HUES48 (cell line): ENCODE results near the gene HERC6.
A peak's percentile ranks its signal among the peaks of the same experiment; 100 is the strongest.
"Not testable (repeated sequence)": the region's sequence is repeated elsewhere in the genome, so short reads cannot be mapped to it uniquely, and the experiment has no call there.

Experiments
- H3K27ac ChIP-seq: one replicate; pipeline ENCODE4 v1.7.0; 2013; ENCODE audit warnings: low read depth, low read length, inconsistent platforms
- H3K27me3 ChIP-seq: 2 replicates; pipeline ENCODE4 v1.6.1; 2013; ENCODE audit warnings: mild to moderate bottlenecking, low read length; ENCODE audit not compliant: control insufficient read depth, insufficient read depth
- H3K36me3 ChIP-seq: 2 replicates; pipeline ENCODE4 v1.6.1; 2013; ENCODE audit warnings: low read length; ENCODE audit not compliant: control insufficient read depth, insufficient read depth
- H3K4me1 ChIP-seq: 2 replicates; pipeline ENCODE4 v1.6.1; 2013; ENCODE audit warnings: mild to moderate bottlenecking, low read length; ENCODE audit not compliant: control insufficient read depth, insufficient read depth
- H3K4me3 ChIP-seq: 2 replicates; pipeline ENCODE4 v1.5.1; 2013; ENCODE audit warnings: mild to moderate bottlenecking, low read depth, low read length
- H3K9ac ChIP-seq: 2 replicates; pipeline ENCODE4 v1.6.1; 2013; ENCODE audit warnings: mild to moderate bottlenecking, low read depth, low read length, moderate library complexity
- H3K9me3 ChIP-seq: 2 replicates; pipeline ENCODE4 v1.6.1; 2013; ENCODE audit warnings: low read length; ENCODE audit not compliant: control insufficient read depth, insufficient read depth

Gene HERC6

DNA sequence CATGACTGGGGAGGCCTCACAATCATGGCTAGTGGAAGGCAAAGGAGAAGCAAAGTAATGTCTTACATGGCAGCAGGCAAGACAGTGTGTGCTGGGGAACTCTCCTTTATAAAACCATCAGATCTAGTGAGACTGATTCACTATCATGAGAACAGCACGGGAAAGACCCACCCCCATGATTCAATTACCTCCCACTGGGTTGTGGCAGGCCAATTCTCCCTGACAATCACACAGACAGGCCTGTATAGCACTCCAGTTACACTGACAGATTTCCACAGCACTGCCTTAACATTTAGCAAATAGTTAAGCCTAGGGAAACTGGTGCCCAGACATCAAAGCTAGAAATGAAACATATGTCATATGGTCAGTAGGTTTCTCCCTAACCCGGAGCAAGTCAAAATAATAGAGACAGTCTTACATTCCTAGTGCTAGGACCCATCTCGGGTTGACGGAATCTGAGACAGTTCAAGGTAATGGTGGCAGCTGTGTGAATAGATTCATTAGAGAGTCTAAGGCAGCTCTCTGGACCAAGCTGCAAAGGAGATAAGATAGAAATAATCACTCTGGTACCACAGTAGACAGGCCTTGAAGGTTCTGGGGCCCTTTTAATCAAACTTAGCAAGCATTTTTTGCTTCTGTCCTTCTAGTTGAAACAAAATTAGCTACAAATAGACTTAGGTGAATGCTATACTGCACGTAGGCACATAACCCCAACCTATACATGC, 68.9 kb downstream of the HERC6 start:
- Histone ChIP-seq H3K27me3 (no peaks in the 10 kb centered on the region), H3K4me1 (peaks cover 17% of the 10 kb centered on the region), H3K27ac (no peak overlapping the region), H3K9me3 (peaks cover 5% of the 10 kb centered on the region; the same call in 1 of the 2 replicates), H3K9ac (no peak overlapping the region), H3K36me3 (peaks cover 3% of the 10 kb centered on the region; the same call in 1 of the 2 replicates), H3K4me3 (no peak overlapping the region)

DNA sequence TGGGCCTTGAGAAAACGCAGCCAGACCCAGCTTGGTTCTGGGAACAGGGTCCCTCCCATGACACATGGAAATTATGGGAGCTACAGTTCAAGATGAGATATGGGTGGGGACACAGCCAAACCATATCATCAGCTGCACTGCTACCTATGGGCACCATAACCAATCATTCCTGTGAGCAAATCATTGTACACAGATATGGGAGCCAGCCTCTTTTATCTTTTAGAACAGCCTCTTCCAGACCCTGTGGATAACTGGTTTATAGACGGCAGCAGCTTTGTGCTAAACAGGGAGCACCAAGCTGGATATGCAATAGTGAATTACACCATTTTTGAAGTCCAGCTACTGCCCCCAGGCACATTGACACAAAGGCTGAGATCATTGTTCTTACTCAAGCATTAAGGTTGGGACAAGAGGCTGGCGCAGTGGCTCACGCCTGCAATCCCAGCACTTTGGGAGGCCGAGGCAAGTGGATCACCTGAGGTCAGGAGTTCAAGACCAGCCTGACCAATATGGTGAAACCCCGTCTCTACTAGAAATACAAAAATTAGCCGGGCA, 69.6 kb downstream of the HERC6 start:
- not testable (repeated sequence) for H3K27me3 ChIP-seq, H3K36me3 ChIP-seq, H3K9ac ChIP-seq, H3K9me3 ChIP-seq, H3K4me3 ChIP-seq, H3K27ac ChIP-seq
- H3K4me1 ChIP-seq, result peaks cover 15% of the 10 kb centered on the region

DNA sequence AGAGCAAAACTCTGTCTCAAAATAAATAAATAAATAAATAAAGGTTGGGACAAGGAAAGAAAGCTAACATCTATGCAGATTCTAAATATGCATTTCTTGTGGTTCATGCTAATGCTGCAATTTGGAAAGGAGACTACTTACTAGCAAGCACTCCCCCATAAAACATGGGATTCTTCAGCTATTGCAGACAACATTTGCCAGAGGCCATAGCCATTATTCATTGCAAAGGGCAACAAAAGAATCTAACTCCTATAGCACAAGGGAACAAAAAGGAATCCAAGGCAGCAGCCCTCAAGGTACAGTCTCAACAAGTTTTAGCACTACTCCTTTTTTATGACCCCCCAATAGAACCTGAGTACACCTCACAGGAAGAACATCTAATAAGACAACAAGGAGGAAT, 70.2 kb downstream of the HERC6 start:
- H3K9ac ChIP-seq, result no peak overlapping the region
- H3K36me3 ChIP-seq, result no peaks in the 10 kb centered on the region
- H3K4me3 ChIP-seq, result no peak overlapping the region
- H3K27me3 ChIP-seq, result no peaks in the 10 kb centered on the region
- H3K27ac ChIP-seq, result no peak overlapping the region
- H3K4me1 ChIP-seq, result peaks cover 9% of the 10 kb centered on the region
- 0 out of 2 replicates have a peak, but pooled peaks cover 4% of the 10 kb centered on the region for H3K9me3 ChIP-seq

DNA sequence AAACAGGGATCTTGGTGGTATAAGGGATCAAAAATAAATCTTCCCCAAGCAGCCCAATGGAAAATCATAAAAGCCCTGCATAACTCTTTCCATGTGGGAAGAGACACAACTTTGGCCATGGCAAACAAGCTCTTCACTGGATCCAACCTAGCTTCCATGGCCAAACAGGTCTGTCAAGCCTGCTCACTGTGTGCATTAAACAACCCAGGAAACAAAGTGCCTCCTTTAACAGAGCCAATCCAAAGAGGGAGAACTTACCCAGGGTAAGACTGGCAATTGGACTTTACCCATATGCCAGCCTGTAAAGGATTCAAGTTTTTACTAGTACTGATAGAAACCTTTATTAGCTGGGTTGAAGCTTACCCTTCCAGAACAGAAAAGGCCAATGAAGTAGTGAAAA, 70.6 kb downstream of the HERC6 start:
- Histone ChIP-seq H3K4me1 (peaks cover 7% of the 10 kb centered on the region), H3K9ac (no peak overlapping the region), H3K27ac (no peak overlapping the region), H3K27me3 (no peaks in the 10 kb centered on the region), H3K4me3 (no peak overlapping the region), H3K36me3 (no peaks in the 10 kb centered on the region), H3K9me3 (0 out of 2 replicates have a peak, but pooled peaks cover 4% of the 10 kb centered on the region)

DNA sequence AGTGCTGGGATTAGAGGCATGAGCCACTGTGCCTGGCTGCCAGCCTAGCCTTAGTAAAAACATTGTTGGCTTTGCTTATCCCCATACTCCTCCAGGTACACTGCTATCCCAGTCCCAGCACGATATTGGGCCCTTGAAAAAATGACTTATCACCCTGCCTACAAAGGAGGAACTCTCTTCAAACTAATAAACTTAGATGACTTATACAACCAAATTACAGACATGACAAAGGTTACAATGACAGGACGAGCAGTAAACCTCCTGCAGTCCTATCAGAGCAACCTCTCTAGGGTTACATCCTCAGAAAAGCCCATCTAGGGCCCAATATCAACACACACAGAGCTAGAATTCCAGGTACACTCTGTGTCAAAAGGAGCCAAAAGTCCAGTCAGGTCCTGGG, 72.6 kb downstream of the HERC6 start:
- Histone ChIP-seq H3K27ac (no peak overlapping the region), H3K4me1 (peaks cover 7% of the 10 kb centered on the region), H3K4me3 (no peak overlapping the region), H3K36me3 (no peaks in the 10 kb centered on the region), H3K27me3 (no peaks in the 10 kb centered on the region), H3K9me3 (0 out of 2 replicates have a peak, but pooled peaks cover 4% of the 10 kb centered on the region), H3K9ac (no peak overlapping the region)

DNA sequence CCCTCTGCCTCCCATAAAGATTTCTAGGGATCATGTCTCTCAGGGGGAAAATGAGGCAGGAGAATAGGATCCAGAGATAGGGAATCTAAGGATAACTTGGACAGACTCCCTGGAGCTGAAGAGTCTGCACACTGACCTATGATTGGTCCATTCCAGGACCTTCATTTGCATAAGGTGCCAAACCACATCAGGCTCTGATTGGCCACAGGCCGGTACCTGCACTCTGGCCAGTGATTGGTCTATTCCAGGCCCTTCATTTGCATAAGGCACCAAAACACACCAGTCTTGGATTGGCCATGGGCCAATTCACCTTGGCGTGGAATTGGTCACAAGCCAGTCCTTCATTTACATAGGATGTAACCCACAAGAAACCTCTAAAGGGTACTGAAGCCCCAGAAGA, 74.3 kb downstream of the HERC6 start:
- Histone ChIP-seq H3K36me3 (no peaks in the 10 kb centered on the region), H3K27ac (no peak overlapping the region), H3K9me3 (0 out of 2 replicates have a peak, but pooled peaks cover 4% of the 10 kb centered on the region), H3K4me3 (no peak overlapping the region), H3K4me1 (peaks cover 4% of the 10 kb centered on the region; the same call in 1 of the 2 replicates), H3K9ac (no peak overlapping the region), H3K27me3 (peaks cover 5% of the 10 kb centered on the region)

DNA sequence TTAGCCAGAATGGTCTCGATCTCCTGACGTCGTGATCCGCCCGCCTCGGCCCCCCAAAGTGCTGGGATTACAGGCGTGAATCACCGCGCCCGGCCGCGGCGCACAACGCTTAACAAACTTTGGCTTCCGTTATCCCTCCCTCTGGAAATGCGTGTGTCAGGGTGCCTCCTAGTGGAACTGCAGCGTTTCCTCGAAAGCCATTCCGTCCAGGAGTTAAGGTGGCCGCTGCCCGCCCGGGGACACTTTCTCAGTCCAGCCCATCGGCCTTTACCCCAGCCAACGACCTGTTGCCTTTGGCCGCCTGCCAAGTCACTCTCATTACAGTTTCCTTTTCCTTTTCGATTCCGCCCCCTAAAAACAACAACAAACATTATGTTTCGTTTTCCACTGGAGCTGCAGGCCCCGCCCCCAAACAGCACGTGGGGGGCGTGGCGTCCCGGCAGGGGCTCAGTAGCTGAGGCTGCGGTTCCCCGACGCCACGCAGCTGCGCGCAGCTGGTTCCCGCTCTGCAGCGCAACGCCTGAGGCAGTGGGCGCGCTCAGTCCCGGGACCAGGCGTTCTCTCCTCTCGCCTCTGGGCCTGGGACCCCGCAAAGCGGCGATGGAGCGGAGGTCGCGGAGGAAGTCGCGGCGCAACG, 78.1 kb downstream of the HERC6 start, which contains the start of gene HERC5:
TSS of gene HERC5 (plus strand) at position 450 of the 637 bp plus-strand sequence. CDS start at position 601, 151 bp downstream.
- Histone ChIP-seq H3K4me3 (peak within 1 kb of the TSS; percentile 59), H3K27ac (peak within 1 kb of the TSS; percentile 39), H3K4me1 (peaks cover 8% of the 10 kb centered on the region), H3K9me3 (0 out of 2 replicates have a peak, but pooled peaks cover 4% of the 10 kb centered on the region), H3K9ac (peak within 1 kb of the TSS; percentile 11; the same call in 1 of the 2 replicates), H3K27me3 (peaks cover 18% of the 10 kb centered on the region), H3K36me3 (no peaks in the 10 kb centered on the region)

DNA sequence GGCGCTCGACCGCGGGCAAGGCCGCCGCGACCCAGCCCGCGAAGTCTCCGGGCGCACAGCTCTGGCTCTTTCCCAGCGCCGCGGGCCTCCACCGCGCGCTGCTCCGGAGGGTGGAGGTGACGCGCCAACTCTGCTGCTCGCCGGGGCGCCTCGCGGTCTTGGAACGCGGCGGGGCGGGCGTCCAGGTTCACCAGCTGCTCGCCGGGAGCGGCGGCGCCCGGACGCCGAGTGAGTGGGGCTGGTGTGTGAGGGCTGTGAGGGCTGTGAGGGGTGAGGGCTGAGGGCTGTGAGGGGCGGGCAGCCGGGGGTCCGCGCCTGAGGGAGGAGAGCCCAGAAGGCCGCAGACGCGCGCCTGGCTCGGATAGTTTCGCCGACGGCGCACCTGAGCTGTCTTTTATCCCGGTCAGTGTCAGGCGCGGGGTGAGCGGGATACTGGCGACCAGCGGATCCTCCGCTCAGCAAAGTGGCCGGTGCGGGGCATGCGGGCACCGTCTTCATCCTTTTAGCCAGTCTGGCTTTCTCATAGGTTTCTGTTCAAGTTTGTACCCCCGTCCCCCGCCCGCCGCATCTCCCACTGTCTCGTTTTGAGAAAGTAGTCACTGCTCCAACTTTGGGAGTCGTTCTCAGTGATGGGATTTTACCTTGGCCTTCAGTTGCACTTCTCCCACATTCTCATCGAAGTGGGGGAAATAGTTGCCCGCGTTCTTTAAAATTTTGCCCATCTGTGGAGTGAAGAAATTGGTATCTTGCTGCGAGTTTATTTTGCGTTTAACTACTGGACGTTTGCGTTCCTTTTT, 78.9 kb downstream of the HERC6 start:
- peaks cover 3% of the 10 kb centered on the region; the same call in 1 of the 2 replicates for H3K36me3 ChIP-seq
- H3K27ac ChIP-seq, result peak overlapping the region; percentile 31
- peaks cover 8% of the 10 kb centered on the region for H3K4me1 ChIP-seq
- peak overlapping the region; percentile 59 for H3K4me3 ChIP-seq
- 0 out of 2 replicates have a peak, but pooled peaks cover 4% of the 10 kb centered on the region for H3K9me3 ChIP-seq
- no peak overlapping the region for H3K9ac ChIP-seq
- H3K27me3 ChIP-seq, result peaks cover 18% of the 10 kb centered on the region

DNA sequence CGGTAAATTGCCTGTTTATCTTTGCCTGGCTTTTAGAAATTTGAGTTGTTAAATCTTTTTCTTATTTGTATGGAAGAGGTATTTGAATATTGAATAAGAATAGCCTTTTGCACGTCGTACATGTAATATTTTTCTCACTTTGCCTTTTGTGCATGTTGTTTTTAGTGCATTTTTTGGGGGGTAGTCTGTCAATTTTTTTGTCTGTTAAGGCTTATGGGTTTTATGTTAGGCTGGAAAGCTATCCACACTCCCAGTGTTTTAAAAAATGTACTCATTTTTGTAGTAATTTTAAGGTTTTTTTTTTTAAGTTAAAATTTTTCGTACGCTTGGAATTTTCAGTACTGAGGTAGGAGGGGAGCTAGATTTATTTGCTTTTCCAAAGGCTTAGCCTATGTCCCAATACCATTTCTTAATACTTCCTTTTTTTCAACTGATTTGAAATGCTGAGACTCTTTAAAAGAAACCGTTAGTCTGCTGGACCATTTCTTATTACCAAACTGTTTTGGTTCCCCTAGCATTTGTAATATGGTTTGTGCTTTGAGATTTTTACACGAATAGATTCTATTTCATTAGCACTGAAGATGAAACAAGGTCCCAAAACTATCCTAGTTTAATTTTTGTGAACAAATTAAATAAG, 79.6 kb downstream of the HERC6 start:
- H3K9me3 ChIP-seq, result no peaks in the 10 kb centered on the region
- H3K4me1 ChIP-seq, result peaks cover 8% of the 10 kb centered on the region
- H3K27ac ChIP-seq, result no peak overlapping the region
- H3K9ac ChIP-seq, result no peak overlapping the region
- peak overlapping the region; percentile 59 for H3K4me3 ChIP-seq
- peaks cover 9% of the 10 kb centered on the region for H3K36me3 ChIP-seq
- H3K27me3 ChIP-seq, result peaks cover 18% of the 10 kb centered on the region

DNA sequence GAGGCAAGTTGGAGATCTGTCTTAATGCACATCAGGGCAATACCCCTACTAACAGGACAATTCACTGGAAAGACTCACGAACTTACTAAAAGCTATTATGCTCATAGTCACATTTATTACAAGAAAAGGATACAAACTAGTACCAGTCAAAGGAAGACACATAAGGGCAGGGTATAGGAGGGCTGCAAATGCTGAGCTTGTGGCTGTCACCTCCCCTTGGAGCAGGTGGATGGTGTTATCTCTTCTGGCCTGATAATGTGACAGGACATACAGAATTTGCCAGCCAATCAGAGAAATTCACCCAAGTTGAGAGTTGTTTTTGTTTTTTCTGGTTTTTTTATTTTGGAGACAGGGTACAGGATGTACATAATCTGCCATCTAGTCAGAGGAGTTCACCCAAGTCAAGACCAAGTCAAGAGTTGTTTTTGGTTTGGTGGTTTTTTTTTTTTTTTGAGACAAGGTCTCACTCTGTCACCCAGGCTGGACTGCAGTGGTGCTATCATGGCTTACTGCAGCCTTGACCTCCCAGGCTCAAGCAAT, 87.1 kb downstream of the HERC6 start:
- Histone ChIP-seq H3K4me1 (peaks cover 7% of the 10 kb centered on the region; the same call in 1 of the 2 replicates), H3K36me3 (peaks cover 50% of the 10 kb centered on the region), H3K9ac (no peak overlapping the region), H3K4me3 (no peak overlapping the region), H3K27ac (no peak overlapping the region), H3K9me3 (no peaks in the 10 kb centered on the region), H3K27me3 (no peaks in the 10 kb centered on the region)
